B cell (primary cell): ENCODE measurements around the gene NMNAT2. TPM values are rescaled to one million over a fixed set of nuclear protein-coding genes. Genes with fewer than 3 reads are reported as not detected.
"Not testable (repeated sequence)": the region's sequence is repeated elsewhere in the genome, so short reads cannot be mapped to it uniquely, and the experiment has no call there.

Experiments used
- ATAC-seq: fragments of 200-7000 bp; cut with Tn5 transposase; one replicate; pipeline ENCODE4 v1.10.0; 2021; ENCODE audit warnings: low read depth, mild to moderate bottlenecking, moderate number of reproducible peaks, moderate library complexity
- CTCF ChIA-PET: fragments of 350-600 bp; sonication (Branson Sonifier 250); formaldehyde crosslinking; loops from one replicate; lab custom pipeline; 2021; ENCODE audit warnings: antibody characterized with exemption, inconsistent platforms; lab: Charles Lee
- POLR2A ChIA-PET: fragments of 350-600 bp; sonication (Branson Sonifier 250); formaldehyde crosslinking; loops from one replicate; lab custom pipeline; 2021; ENCODE audit warnings: antibody characterized with exemption; lab: Charles Lee
- DNase-seq: peaks from one replicate; pipeline ENCODE4 v3.0.0; 2013
- H2AFZ ChIP-seq: 2 replicates; pipeline ENCODE4 v1.6.1; 2012; ENCODE audit warnings: mild to moderate bottlenecking, low read depth, low read length; ENCODE audit not compliant: insufficient read depth, poor library complexity, severe bottlenecking
- H3K27ac ChIP-seq, 2 donors: 1 replicate in 1 of 2; 2 replicates in 1 of 2; pipeline ENCODE4 v1.5.1; 2012 to 2013; ENCODE audit warnings: low read length in 2 of 2, mild to moderate bottlenecking in 2 of 2, moderate library complexity in 1 of 2
- H3K27me3 ChIP-seq, 4 experiments: fragments of 200-600 bp in 1 of 4; sonication (generic) in 1 of 4; replicated peaks in 1 of 4; 1 replicate in 2 of 4; 2 replicates in 2 of 4; pipeline versions ENCODE4 v1.6.1 to v1.7.0; 2013 to 2016; ENCODE audit warnings: low read length in 3 of 4, mild to moderate bottlenecking in 2 of 4, mixed read lengths in 1 of 4, moderate library complexity in 1 of 4; ENCODE audit not compliant: insufficient read depth in 4 of 4, control insufficient read depth in 3 of 4; ENCODE audit errors: control extremely low read depth in 1 of 4
- H3K36me3 ChIP-seq, 2 experiments: replicated peaks in 1 of 2; 1 replicate in 1 of 2; 2 replicates in 1 of 2; pipeline versions ENCODE4 v1.6.1 to v1.7.1; 2013; ENCODE audit warnings: low read length in 1 of 2; ENCODE audit not compliant: insufficient read depth in 2 of 2, control insufficient read depth in 1 of 2; ENCODE audit errors: control extremely low read depth in 1 of 2, extremely low read depth in 1 of 2
- H3K4me1 ChIP-seq, 2 donors: fragments of 200-600 bp in 1 of 2; sonication (generic) in 1 of 2; 1 replicate in 1 of 2; 2 replicates in 1 of 2; pipeline versions ENCODE4 v1.5.1 to v1.6.1; 2013 to 2017; ENCODE audit warnings: low read length in 2 of 2; ENCODE audit not compliant: control insufficient read depth in 2 of 2, insufficient read depth in 2 of 2
- H3K4me2 ChIP-seq: replicated peaks from 2 replicates; pipeline ENCODE3; 2012; ENCODE audit warnings: mild to moderate bottlenecking, low read depth, low read length; ENCODE audit not compliant: poor library complexity, severe bottlenecking
- H3K4me3 ChIP-seq, 5 experiments: fragments of 200-600 bp in 1 of 5; sonication (generic) in 1 of 5; 1 replicate in 3 of 5; 2 replicates in 2 of 5; pipeline versions ENCODE4 v1.5.1 to v1.7.0; 2011 to 2016; ENCODE audit warnings: low read length in 4 of 5, mild to moderate bottlenecking in 4 of 5, low read depth in 2 of 5, control low read depth in 1 of 5, moderate library complexity in 1 of 5; ENCODE audit not compliant: insufficient read depth in 1 of 5; ENCODE audit errors: control extremely low read depth in 1 of 5, extremely low read depth in 1 of 5
- H3K79me2 ChIP-seq: fragments of 200-600 bp; sonication (generic); one replicate; pipeline ENCODE4 v1.6.0; 2016; ENCODE audit warnings: low read length; ENCODE audit not compliant: control insufficient read depth, insufficient read depth
- H3K9ac ChIP-seq: fragments of 200-600 bp; sonication (generic); 2 replicates; pipeline ENCODE4 v1.6.1; 2017; ENCODE audit warnings: mild to moderate bottlenecking, low read length, moderate library complexity
- H3K9me3 ChIP-seq, 3 donors: one replicate each; pipeline versions ENCODE4 v1.6.1 to v1.7.1; 2013; ENCODE audit warnings: low read length in 2 of 3; ENCODE audit not compliant: control insufficient read depth in 2 of 3, insufficient read depth in 1 of 3; ENCODE audit errors: control extremely low read depth in 1 of 3
- H4K20me1 ChIP-seq: 2 replicates; pipeline ENCODE4 v1.6.0; 2012; ENCODE audit warnings: mild to moderate bottlenecking, low read length; ENCODE audit not compliant: insufficient read depth, control insufficient read depth, poor library complexity, severe bottlenecking
- H3K27ac Mint-ChIP-seq: one replicate; pipeline ENCODE4 v1.8.0; 2021; ENCODE audit warnings: mixed read lengths
- H3K27me3 Mint-ChIP-seq: one replicate; pipeline ENCODE4 v1.8.0; 2021; ENCODE audit warnings: mixed read lengths
- H3K4me1 Mint-ChIP-seq: one replicate; pipeline ENCODE4 v1.8.0; 2021; ENCODE audit warnings: mixed read lengths
- H3K4me3 Mint-ChIP-seq: one replicate; pipeline ENCODE4 v1.8.0; 2021; ENCODE audit warnings: mixed read lengths
- H3K9me3 Mint-ChIP-seq: one replicate; pipeline ENCODE4 v1.8.0; 2022; ENCODE audit warnings: mixed read lengths; ENCODE audit not compliant: insufficient read depth
- EZH2 ChIP-seq: IDR thresholded peaks from 2 replicates; pipeline ENCODE4 v1.6.1; 2012; ENCODE audit warnings: borderline replicate concordance, low read depth, mild to moderate bottlenecking, moderate library complexity, low read length; ENCODE audit not compliant: insufficient read depth, poor library complexity, severe bottlenecking
- WGBS: methylation state at CpG from one replicate; pipeline ENCODE4 v1.1.5; 2013; ENCODE audit warnings: missing lambda C conversion rate; ENCODE audit not compliant: insufficient coverage; 5-methylcytosine and 5-hydroxymethylcytosine counted together
- intact Hi-C: fragments of 100-400 bp; cut with micrococcal nuclease; formaldehyde crosslinking; loops from one replicate; pipeline ENCODE4 v1.10.0; 2022
- polyA plus RNA-seq: library from polyadenylated mRNA; depleted of rRNA; stranded (reverse); fragments of >200 nt; gene quantifications from 2 replicates; pipeline ENCODE4 v1.2.3, GENCODE V29; 2012
- total RNA-seq, 2 donors: library from RNA; stranded (reverse); fragments of 120-200 nt in 1 of 2; gene quantifications; 1 replicate in 1 of 2; 2 replicates in 1 of 2; pipeline versions ENCODE4 v1.2.3 to v1.2.4, GENCODE V29; 2013 to 2022

The NMNAT2 gene
- total and polyA plus RNA-seq, 2 donors (not counting 1 experiment from before 2014, with no cell fraction given): not detected

DNA sequence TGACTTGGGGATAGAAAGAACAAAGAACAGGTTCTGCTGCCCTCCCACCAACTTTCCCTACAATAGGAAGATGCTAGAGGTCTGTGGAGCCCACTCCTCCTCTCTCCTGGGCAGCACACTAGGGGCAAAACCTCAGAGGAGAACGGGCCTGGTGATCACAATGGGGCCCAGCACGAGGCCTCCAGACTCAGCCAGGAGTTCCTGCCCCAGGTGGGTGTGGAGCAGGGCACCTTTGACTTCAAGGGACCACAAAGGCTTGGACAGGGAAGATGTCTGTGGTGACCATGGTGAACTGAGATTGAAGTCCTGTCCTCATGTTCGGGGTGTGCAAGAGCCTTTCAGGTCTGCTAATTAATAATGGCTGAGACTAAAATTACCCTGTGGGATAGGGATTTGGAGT is 143.3 kb downstream of the NMNAT2 start:
- H3K27me3 Mint-ChIP-seq: peaks cover 13% of the 10 kb centered on the region
- Histone ChIP-seq H3K36me3 (no peaks in the 10 kb centered on the region), H3K4me1 (no peaks in the 10 kb centered on the region), H3K4me2 (no peak overlapping the region), H3K9ac (no peak overlapping the region), H3K79me2 (no peaks in the 10 kb centered on the region), H3K27me3 (peaks cover 0 to 4% (median 0%) of the 10 kb centered on the region in 4 experiments), H3K4me3 (no peak overlapping the region), H4K20me1 (no peaks in the 10 kb centered on the region), H3K9me3 (no peaks in the 10 kb centered on the region), H2AFZ (no peak overlapping the region), H3K27ac (no peak overlapping the region)
- intact Hi-C loops: no loop called here
- no peak overlapping the region for H3K27ac Mint-ChIP-seq
- WGBS: 87% methylated on average over 3 of the region's 3 CpGs
- ChIA-PET POLR2A (no interaction called here), CTCF (no interaction called here)
- no peak for ATAC-seq
- no peak for TF ChIP-seq EZH2
- no peak for DNase-seq
- no peaks in the 10 kb centered on the region for H3K4me1 Mint-ChIP-seq
- no peak overlapping the region for H3K4me3 Mint-ChIP-seq
- no peaks in the 10 kb centered on the region for H3K9me3 Mint-ChIP-seq

DNA sequence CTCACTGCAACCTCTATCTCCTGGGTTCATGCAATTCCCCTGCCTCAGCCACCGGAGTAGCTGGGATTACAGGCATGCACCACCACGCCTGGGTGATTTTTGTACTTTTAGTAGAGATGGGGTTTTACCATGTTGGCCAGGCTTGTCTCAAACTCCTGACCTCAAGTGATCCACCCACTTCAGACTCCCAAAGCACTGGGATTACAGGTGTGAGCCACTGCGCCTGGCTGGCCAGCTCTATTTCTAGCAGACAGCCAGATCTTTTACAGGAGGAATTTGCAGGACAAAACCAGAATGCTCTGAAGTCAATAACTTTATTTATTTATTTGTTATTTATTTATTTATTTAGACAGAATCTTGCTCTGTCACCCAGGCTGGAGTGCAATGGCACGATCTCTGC is 144.2 kb downstream of the NMNAT2 start:
- H2AFZ ChIP-seq, H3K4me2 ChIP-seq, H4K20me1 ChIP-seq, H3K9me3 Mint-ChIP-seq, DNase-seq, intact Hi-C loops, H3K9me3 ChIP-seq, H3K79me2 ChIP-seq, ATAC-seq, POLR2A ChIA-PET, H3K4me1 Mint-ChIP-seq, CTCF ChIA-PET, H3K36me3 ChIP-seq, H3K4me1 ChIP-seq, H3K4me3 ChIP-seq, H3K27ac ChIP-seq, H3K4me3 Mint-ChIP-seq, H3K27ac Mint-ChIP-seq, H3K9ac ChIP-seq, H3K27me3 ChIP-seq: not testable (repeated sequence)
- WGBS: no CpG with 5 or more reads among the region's 4 CpGs
- peaks cover 13% of the 10 kb centered on the region for H3K27me3 Mint-ChIP-seq
